GM12873 (cell line): ENCODE data around the gene TMEM145.

Source experiments
- TF ChIP-seq, protein P1 (sequence below): IDR thresholded peaks from 2 replicates; pipeline ENCODE4 v1.5.1; 2012; ENCODE audit warnings: low read depth, mild to moderate bottlenecking, moderate library complexity, low read length, control low read depth; ENCODE audit not compliant: insufficient read depth; ENCODE audit errors: missing control alignments

TMEM145 gene

DNA sequence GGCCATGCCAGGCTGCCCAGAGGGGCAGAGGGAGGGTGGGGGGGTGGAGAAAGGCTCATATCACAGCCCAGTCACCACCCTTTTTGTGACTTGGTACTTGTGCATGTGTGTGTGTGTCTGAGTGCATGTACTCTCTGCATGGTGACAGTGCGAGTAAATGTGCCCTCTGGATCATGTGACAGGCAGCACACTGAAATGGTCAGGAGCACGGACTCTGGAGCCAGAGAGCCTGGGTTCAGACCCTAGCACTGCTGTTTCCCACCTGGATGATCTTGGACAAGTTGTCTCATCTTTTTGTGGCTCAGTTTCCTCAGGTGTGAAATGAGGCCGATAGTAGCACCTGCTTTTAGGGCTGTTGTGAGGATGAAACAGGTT, 42.1 kb upstream of the TMEM145 start:
- TF ChIP-seq, protein P1, sequence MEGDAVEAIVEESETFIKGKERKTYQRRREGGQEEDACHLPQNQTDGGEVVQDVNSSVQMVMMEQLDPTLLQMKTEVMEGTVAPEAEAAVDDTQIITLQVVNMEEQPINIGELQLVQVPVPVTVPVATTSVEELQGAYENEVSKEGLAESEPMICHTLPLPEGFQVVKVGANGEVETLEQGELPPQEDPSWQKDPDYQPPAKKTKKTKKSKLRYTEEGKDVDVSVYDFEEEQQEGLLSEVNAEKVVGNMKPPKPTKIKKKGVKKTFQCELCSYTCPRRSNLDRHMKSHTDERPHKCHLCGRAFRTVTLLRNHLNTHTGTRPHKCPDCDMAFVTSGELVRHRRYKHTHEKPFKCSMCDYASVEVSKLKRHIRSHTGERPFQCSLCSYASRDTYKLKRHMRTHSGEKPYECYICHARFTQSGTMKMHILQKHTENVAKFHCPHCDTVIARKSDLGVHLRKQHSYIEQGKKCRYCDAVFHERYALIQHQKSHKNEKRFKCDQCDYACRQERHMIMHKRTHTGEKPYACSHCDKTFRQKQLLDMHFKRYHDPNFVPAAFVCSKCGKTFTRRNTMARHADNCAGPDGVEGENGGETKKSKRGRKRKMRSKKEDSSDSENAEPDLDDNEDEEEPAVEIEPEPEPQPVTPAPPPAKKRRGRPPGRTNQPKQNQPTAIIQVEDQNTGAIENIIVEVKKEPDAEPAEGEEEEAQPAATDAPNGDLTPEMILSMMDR = no peak

GRCh38 chr19:42271861-42272534, 41.1 kb upstream of the TMEM145 start:
- TF ChIP-seq, protein P1 = no peak

GRCh38 chr19:42272535-42272897, 40.6 kb upstream of the TMEM145 start:
- TF ChIP-seq, protein P1 = no peak

DNA sequence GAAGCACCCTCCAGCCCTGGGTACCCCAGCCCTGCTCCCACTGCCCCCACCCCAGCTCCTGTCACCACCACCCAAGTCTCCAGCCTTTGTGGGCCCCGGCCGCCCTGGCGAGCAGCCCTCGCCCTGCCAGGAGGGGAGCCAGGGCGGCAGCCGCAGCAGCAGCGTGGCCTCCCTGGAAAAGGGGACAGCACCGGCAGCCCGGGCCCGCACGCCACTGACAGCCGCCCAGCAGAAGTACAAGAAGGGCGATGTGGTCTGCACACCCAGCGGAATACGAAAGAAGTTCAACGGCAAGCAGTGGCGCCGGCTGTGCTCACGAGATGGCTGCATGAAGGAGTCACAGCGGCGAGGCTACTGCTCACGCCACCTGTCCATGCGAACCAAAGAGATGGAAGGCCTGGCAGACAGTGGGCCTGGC, 40.1 kb upstream of the TMEM145 start:
- TF ChIP-seq, protein P1 = no peak

DNA sequence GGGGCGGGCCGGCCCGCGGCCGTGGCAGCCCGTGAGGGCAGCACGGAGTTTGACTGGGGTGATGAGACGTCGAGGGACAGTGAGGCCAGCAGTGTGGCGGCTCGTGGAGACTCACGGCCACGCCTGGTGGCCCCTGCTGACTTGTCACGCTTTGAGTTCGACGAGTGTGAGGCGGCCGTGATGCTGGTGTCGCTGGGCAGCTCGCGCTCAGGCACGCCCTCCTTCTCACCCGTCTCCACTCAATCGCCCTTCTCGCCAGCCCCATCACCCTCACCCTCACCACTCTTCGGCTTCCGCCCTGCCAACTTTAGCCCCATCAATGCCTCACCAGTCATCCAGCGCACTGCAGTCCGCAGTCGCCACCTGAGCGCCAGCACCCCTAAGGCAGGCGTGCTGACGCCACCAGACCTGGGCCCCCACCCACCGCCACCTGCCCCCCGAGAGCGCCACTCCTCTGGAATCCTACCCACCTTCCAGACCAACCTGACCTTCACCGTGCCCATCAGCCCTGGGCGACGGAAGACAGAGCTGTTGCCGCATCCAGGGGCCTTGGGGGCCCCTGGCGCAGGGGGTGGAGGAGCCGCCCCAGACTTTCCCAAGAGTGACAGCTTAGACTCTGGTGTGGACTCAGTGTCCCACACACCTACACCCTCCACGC, 39.6 kb upstream of the TMEM145 start:
- TF ChIP-seq, protein P1 = no peak

DNA sequence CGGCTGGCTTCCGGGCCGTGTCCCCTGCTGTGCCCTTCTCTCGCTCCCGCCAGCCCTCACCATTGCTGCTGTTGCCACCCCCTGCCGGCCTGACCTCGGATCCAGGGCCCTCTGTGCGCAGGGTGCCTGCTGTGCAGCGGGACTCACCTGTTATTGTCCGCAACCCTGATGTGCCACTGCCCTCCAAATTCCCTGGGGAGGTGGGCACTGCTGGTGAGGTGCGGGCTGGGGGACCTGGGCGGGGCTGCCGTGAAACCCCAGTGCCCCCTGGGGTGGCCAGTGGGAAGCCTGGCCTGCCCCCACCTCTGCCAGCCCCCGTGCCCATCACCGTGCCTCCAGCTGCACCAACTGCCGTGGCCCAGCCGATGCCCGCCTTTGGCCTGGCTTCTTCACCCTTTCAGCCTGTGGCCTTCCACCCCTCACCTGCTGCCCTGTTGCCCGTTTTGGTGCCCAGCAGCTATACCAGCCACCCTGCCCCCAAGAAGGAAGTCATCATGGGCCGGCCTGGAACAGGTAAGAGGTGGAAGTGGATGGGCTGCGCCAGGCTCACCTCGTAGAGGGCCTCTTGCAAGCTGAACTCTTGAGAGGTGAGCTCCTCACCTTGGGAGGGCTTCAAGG, 38.9 kb upstream of the TMEM145 start:
- TF ChIP-seq, protein P1 = no peak

- TF ChIP-seq, protein P1 = no peak
These were observed 38.0 kb upstream of the TMEM145 start for GRCh38 chr19:42275103-42275502.
